Measurements from ENCODE around the gene ELL.
"Not testable (repeated sequence)": the region's sequence is repeated elsewhere in the genome, so short reads cannot be mapped to it uniquely, and the experiment has no call there.

DNA sequence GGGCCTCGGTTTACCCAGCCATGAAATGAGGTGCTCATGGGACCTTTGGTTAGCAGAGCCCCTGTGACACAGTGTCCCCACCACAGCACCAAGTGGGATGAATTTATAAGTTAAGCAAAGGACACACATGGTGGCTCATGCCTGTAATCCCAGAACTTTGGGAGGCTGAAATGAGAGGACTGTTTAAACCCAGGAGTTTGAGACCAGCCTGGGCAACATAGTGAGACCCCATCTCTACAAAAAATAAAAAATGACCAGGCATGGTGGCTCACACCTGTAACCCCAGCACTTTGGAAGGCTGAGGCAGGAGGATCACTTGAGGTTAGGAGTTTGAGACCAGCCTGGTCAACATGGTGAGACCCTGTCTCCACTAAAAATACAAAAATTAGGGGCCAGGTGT lies 18.3 kb upstream of the ELL start:
- TF ChIP-seq, protein P1, sequence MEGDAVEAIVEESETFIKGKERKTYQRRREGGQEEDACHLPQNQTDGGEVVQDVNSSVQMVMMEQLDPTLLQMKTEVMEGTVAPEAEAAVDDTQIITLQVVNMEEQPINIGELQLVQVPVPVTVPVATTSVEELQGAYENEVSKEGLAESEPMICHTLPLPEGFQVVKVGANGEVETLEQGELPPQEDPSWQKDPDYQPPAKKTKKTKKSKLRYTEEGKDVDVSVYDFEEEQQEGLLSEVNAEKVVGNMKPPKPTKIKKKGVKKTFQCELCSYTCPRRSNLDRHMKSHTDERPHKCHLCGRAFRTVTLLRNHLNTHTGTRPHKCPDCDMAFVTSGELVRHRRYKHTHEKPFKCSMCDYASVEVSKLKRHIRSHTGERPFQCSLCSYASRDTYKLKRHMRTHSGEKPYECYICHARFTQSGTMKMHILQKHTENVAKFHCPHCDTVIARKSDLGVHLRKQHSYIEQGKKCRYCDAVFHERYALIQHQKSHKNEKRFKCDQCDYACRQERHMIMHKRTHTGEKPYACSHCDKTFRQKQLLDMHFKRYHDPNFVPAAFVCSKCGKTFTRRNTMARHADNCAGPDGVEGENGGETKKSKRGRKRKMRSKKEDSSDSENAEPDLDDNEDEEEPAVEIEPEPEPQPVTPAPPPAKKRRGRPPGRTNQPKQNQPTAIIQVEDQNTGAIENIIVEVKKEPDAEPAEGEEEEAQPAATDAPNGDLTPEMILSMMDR (IDR thresholded peaks at IDR 0.05) = not testable (repeated sequence)
- not testable (repeated sequence) for TF ChIP-seq POLR2A (IDR thresholded peaks at IDR 0.05)
